Activated effector memory CD4-positive, alpha-beta T cell treated with Interleukin-2 at 50 U/mL for 16 hours (primary cell): ENCODE results near the gene PLCB4.

Experiments
- DNase-seq: peaks from one replicate; pipeline ENCODE4 v3.0.0-alpha.2; 2020

PLCB4 gene

GRCh38 chr20:9185511-9185910 lies 116.6 kb downstream of the PLCB4 start:
- no peak for DNase-seq

GRCh38 chr20:9186396-9186795 lies 117.5 kb downstream of the PLCB4 start:
- no peak for DNase-seq

- DNase-seq = no peak
Measured at GRCh38 chr20:9195031-9195430, 126.1 kb downstream of the PLCB4 start.

GRCh38 chr20:9196110-9196509 lies 127.2 kb downstream of the PLCB4 start:
- no peak for DNase-seq

- DNase-seq = no peak
Measured at GRCh38 chr20:9198460-9198859, 129.6 kb downstream of the PLCB4 start.

- DNase-seq = no peak
Measured at GRCh38 chr20:9200196-9200595, 131.3 kb downstream of the PLCB4 start.

GRCh38 chr20:9200620-9201019 lies 131.7 kb downstream of the PLCB4 start:
- DNase-seq = no peak

- no peak for DNase-seq
Measured at GRCh38 chr20:9202420-9203080, 133.7 kb downstream of the PLCB4 start.

GRCh38 chr20:9203081-9203447 lies 134.2 kb downstream of the PLCB4 start:
- no peak for DNase-seq

GRCh38 chr20:9204979-9205378 lies 136.1 kb downstream of the PLCB4 start:
- DNase-seq = no peak

- no peak for DNase-seq
Measured at GRCh38 chr20:9206486-9206885, 137.6 kb downstream of the PLCB4 start.

- no peak for DNase-seq
Measured at GRCh38 chr20:9207253-9207652, 138.4 kb downstream of the PLCB4 start.

- no peak for DNase-seq
Measured at GRCh38 chr20:9210356-9210755, 141.5 kb downstream of the PLCB4 start.

- no peak for DNase-seq
Measured at GRCh38 chr20:9211016-9211760, 142.3 kb downstream of the PLCB4 start.

- no peak for DNase-seq
Measured at GRCh38 chr20:9212735-9213134, 143.8 kb downstream of the PLCB4 start.

GRCh38 chr20:9214685-9215084 lies 145.8 kb downstream of the PLCB4 start:
- no peak for DNase-seq

- DNase-seq = no peak
Measured at GRCh38 chr20:9215539-9215938, 146.7 kb downstream of the PLCB4 start.

- no peak for DNase-seq
Measured at GRCh38 chr20:9218531-9218961, 149.7 kb downstream of the PLCB4 start.

- no peak for DNase-seq
Measured at GRCh38 chr20:9220874-9221547, 152.1 kb downstream of the PLCB4 start.

GRCh38 chr20:9223296-9223695 lies 154.4 kb downstream of the PLCB4 start:
- DNase-seq = no peak

- no peak for DNase-seq
Measured at GRCh38 chr20:9225879-9226278, 157.0 kb downstream of the PLCB4 start.

GRCh38 chr20:9227896-9228615 lies 159.2 kb downstream of the PLCB4 start:
- DNase-seq = no peak

- no peak for DNase-seq
Measured at GRCh38 chr20:9228774-9229450, 160.0 kb downstream of the PLCB4 start.
